22Rv1 (cell line): ENCODE data around the gene NPPB.

Experiments used
- H3K27ac ChIP-seq: fragments of 450-650 bp; 2 replicates; pipeline ENCODE4 v1.5.1; 2017
- ZFX ChIP-seq: fragments of 450-650 bp; IDR thresholded peaks from 2 replicates; pipeline ENCODE4 v1.6.1; 2017; ENCODE audit warnings: antibody characterized with exemption, borderline replicate concordance
- TF ChIP-seq, protein P1 (sequence below): fragments of 450-650 bp; IDR thresholded peaks from 2 replicates; pipeline ENCODE4 v1.5.1; 2017; ENCODE audit warnings: mild to moderate bottlenecking

The NPPB gene

DNA sequence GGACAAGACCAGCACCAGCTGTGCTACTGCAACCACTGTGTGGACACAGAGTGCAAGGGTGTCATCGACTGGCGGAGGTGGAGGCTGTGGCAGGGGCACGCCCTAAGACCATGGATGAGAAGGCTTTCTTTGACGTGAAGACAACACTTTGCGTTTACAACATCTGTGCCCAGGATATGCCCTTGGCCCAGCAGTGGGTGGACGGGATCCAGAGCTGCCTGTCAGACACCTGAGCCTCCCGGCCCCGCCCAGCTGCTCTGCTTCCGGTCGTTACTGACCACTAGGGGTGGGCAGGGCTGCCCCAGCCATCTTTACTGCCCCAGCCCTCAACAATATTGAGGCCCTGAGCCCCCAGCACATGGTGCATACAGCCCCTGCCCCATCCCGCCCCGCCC, 21.4 kb upstream of the NPPB start:
- TF ChIP-seq, protein P1, sequence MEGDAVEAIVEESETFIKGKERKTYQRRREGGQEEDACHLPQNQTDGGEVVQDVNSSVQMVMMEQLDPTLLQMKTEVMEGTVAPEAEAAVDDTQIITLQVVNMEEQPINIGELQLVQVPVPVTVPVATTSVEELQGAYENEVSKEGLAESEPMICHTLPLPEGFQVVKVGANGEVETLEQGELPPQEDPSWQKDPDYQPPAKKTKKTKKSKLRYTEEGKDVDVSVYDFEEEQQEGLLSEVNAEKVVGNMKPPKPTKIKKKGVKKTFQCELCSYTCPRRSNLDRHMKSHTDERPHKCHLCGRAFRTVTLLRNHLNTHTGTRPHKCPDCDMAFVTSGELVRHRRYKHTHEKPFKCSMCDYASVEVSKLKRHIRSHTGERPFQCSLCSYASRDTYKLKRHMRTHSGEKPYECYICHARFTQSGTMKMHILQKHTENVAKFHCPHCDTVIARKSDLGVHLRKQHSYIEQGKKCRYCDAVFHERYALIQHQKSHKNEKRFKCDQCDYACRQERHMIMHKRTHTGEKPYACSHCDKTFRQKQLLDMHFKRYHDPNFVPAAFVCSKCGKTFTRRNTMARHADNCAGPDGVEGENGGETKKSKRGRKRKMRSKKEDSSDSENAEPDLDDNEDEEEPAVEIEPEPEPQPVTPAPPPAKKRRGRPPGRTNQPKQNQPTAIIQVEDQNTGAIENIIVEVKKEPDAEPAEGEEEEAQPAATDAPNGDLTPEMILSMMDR: no peak
- no peak for TF ChIP-seq ZFX
- H3K27ac ChIP-seq: no peak overlapping the region

DNA sequence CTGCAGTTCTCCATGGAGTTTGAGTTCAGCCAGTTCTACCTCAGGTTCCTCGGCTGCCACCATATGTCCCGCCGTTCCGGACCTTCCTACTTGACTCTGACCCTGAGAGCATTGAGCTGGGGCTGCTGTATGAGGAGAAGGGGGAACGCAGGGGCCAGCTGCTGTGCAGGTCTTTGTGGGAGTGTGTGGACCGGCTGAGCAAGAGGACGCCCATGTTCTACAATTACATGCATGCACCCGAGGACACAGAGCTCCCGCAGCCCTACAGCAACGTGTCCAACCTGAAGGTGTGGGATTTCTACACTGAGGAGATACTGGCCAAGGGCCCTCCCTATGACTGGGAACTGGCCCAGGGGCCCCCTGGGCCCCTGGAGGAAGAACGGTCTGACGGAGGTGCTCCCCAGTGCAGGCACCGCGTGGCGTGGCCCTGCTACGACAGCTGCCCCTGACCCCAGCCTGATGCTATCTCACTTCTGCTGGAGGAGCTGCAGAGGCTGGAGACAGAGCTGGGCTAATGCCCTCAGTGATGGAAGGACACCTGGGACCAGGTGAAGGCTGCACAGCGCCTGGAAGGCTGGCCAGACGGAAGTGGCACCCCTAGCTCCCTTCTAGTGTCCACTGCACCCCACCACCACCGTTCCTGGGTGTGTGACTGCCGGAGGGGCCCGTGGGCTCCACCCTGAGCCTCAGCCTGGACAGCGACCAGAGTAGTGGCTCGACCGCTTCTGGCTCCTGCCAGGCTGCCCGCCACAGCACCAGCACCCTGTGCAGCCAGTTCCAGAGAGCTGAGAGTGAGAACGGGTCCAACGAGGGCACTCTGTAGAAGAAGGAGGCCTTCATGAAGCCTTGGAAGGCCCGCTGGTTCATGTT, 20.8 kb upstream of the NPPB start:
- no peak for TF ChIP-seq ZFX
- TF ChIP-seq, protein P1: no peak
- H3K27ac ChIP-seq: no peak overlapping the region

DNA sequence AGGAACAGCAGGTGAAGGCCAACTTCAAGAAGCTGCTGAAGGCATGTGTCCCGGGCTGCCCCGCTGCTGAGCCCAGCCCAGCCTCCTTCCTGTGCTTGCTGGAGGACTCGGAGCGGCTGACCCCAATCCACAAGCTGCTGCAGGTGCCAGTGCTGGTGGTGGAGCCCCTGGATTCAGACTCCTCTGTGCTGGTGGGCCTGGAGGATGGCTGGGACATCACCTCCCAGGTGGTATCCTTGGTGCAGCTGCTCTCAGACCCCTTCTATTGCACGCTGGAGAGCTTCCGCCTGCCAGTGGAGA, 20.1 kb upstream of the NPPB start:
- no peak for TF ChIP-seq ZFX
- TF ChIP-seq, protein P1: no peak

DNA sequence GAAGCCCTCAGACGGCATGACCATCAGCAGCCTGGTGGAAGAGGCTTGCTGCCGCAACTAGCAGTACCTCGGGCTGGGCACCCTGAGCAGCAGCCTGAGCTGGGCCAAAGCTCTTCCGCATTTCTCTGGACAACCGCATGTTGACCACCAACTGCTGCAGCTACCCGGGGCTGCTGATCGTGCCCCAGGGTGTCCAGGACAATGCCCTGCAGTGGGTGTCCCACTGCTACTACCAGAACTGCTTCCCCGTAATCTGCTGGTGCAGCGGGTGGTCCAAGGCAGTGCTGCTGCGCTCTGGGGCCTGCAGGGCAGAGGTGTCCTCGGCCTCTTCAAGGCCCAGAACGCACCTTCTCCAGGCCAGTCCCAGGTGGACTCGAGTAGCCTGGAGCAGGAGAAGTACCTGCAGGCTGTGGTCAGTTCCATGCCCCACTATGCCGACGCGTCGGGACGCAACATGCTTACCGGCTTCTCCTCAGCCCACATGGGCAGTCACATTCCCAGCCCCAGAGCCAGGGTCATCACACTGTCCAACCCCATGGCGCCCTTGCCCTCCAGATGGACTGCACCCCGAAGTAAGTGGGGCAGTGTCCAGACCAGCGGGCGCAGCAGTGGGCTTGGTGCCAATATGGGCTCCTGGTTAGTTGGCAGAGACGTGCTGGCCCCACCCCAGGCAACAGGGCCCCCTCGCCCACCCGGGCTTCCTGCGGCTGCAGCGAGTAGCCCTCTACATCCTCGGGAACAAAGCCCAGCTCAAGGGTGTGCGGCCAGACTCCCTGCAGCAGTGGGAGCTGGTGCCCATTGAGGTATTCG, 19.5 kb upstream of the NPPB start:
- TF ChIP-seq, protein P1: no peak
- TF ChIP-seq ZFX: no peak
- no peak overlapping the region for H3K27ac ChIP-seq

More for the DNA sequence above, 20.1 kb upstream of the NPPB start:
- no peak overlapping the region for H3K27ac ChIP-seq

DNA sequence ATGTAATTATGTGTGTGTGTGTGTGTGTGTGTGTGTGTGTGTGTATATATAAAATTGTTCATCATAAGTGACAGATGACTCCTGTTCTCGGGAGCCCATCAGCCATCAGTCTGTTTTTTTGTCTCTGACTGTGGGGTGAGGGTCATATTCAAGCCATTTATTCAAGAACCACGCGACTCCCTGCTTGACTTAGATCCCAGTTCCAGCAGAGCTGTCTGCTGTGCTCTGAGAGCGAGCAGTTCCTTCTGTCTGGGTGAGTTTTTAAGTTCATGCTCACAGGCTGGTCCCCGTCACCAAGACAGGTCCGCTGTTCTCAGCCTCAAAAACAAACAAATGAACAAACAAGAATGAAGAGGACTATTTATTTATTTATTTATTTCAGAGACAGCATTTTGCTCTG, 18.3 kb upstream of the NPPB start:
- no peak overlapping the region for H3K27ac ChIP-seq
- TF ChIP-seq, protein P1: no peak
- TF ChIP-seq ZFX: no peak

DNA sequence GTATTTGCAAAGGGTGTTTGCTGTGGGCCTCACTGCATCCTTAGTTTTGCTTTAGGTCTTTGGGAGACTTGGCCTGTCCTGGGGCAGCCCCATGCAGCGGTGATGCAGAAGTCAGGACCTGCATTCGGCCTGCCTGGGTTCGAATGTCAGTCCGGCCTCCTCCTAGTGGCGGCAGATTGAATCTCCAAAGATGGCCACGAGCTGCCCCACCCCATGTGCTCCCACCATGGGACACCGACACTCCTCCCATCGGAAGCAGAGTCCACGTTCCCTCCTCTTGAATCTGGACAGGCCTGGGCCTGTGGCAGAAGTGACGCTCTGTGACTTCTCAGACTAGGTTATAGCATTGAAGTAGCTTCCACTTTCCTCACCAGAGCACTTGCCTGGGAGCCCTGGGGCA, 16.3 kb upstream of the NPPB start:
- TF ChIP-seq, protein P1: no peak
- TF ChIP-seq ZFX: no peak
- no peak overlapping the region for H3K27ac ChIP-seq

DNA sequence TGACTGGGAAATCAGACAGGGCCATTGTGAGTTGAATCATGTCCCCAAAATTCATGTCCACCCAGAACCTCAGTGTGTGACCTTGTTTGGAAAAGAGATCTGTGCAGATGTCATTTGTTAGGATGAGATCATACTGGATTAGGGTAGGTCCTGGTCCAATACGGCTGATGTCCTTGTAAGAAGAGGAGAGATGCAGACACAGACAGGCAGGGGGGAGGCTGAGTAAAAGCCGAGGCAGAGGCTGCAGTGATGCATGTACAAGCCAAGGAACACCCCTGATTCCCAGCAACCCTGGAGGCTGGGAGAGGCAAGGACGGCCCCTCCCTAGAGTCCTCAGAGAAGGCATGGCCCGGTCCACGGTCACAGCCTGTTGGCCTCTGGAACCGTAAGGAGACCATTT, 15.9 kb upstream of the NPPB start:
- TF ChIP-seq, protein P1: no peak
- no peak for TF ChIP-seq ZFX
- H3K27ac ChIP-seq: no peak overlapping the region
